ENCODE data around the gene SNX9.

- TF ChIP-seq CTCF (IDR thresholded peaks at IDR 0.05 in 2 of 3, conservative IDR thresholded peaks at IDR 0.05 in 1 of 3; ENCODE audit: control insufficient read depth in 2 of 3, extremely low read depth in 1 of 3, insufficient read depth in 1 of 3, low read depth in 3 of 3, low read length in 3 of 3) (no peak), POLR2A (IDR thresholded peaks at IDR 0.05; ENCODE audit: low read depth, low read length) (no peak), POLR2AphosphoS5 (IDR thresholded peaks at IDR 0.05; ENCODE audit: low read length) (no peak), MXI1 (IDR thresholded peaks at IDR 0.05; ENCODE audit: low read depth, low read length) (no peak), CBFB (IDR thresholded peaks at IDR 0.05; ENCODE audit: low read depth) (no peak), TAF1 (IDR thresholded peaks at IDR 0.05; ENCODE audit: borderline replicate concordance, low read depth, low read length) (no peak), ZSCAN29 (IDR thresholded peaks at IDR 0.05) (no peak)
Observed at GRCh38 chr6:157929076-157929475, 106.0 kb downstream of the SNX9 start.
